AG04450 (cell line): Measurements from ENCODE around the gene PILRB. TPM values are rescaled to one million over a fixed set of nuclear protein-coding genes. Genes with fewer than 3 reads are reported as not detected.
"Not testable (repeated sequence)": the region's sequence is repeated elsewhere in the genome, so short reads cannot be mapped to it uniquely, and the experiment has no call there.

ENCODE experiments used
- CTCF ChIA-PET: fragments of 300-600, 350-600 bp; formaldehyde crosslinking; extraction: SDS; loops from one replicate; lab custom pipeline; 2022; ENCODE audit warnings: antibody characterized with exemption, inconsistent platforms; lab: Charles Lee
- POLR2A ChIA-PET: fragments of 350-600 bp; formaldehyde crosslinking; extraction: SDS; loops from one replicate; lab custom pipeline; 2021; ENCODE audit warnings: antibody characterized with exemption, inconsistent platforms; lab: Yijun Ruan, JAX
- DNase-seq: peaks from one replicate; pipeline ENCODE4 v3.0.0-alpha.2; 2011; ENCODE audit warnings: low read depth, low spot score
- H3K27ac ChIP-seq: one replicate; pipeline ENCODE4 v1.5.1; 2012; ENCODE audit warnings: low read depth, low read length, control low read depth
- H3K27me3 ChIP-seq: one replicate; pipeline ENCODE4 v1.6.0; 2012; ENCODE audit warnings: low read length; ENCODE audit not compliant: control insufficient read depth, insufficient read depth
- H3K4me3 ChIP-seq: 2 replicates; pipeline ENCODE4 v1.5.1; 2011; ENCODE audit warnings: mild to moderate bottlenecking, low read depth, low read length, control low read depth
- H3K9me3 ChIP-seq: 2 replicates; pipeline ENCODE4 v1.5.1; 2012; ENCODE audit warnings: low read length; ENCODE audit not compliant: control insufficient read depth, insufficient read depth
- polyA plus RNA-seq: library from polyadenylated mRNA; depleted of rRNA; stranded (reverse); fragments of >200 nt; gene quantifications from 2 replicates; pipeline ENCODE4 v1.2.3, GENCODE V29; 2011
- TF ChIP-seq, protein P1 (sequence below): IDR thresholded peaks from 2 replicates; pipeline ENCODE4 v1.5.1; 2011; ENCODE audit warnings: low read depth, low read length, control low read depth, inconsistent platforms

The PILRB gene
- polyA plus RNA-seq, 1 experiment, result 6.6 TPM

DNA sequence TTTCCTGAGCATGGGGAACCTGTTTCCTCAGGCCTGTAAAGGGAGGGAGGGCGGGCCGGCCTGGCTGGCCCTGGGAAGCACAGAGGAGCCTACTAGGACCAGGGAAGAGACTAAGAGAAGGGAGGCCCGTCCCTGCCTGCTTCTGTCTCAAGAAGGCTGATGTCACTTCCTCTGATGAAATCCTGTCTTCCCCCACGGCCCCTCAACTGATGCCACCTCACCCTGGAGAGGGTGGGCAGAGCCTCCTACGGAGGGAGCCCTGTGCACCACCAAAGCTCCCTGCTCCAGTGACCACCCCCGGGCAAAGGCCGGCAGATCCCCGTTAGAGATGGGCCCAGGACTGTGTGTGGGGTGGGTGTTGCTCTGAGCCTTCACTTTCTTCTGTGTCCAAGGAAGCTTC lies 14.3 kb downstream of the PILRB start:
- CTCF ChIA-PET, result no interaction called here
- TF ChIP-seq, protein P1, sequence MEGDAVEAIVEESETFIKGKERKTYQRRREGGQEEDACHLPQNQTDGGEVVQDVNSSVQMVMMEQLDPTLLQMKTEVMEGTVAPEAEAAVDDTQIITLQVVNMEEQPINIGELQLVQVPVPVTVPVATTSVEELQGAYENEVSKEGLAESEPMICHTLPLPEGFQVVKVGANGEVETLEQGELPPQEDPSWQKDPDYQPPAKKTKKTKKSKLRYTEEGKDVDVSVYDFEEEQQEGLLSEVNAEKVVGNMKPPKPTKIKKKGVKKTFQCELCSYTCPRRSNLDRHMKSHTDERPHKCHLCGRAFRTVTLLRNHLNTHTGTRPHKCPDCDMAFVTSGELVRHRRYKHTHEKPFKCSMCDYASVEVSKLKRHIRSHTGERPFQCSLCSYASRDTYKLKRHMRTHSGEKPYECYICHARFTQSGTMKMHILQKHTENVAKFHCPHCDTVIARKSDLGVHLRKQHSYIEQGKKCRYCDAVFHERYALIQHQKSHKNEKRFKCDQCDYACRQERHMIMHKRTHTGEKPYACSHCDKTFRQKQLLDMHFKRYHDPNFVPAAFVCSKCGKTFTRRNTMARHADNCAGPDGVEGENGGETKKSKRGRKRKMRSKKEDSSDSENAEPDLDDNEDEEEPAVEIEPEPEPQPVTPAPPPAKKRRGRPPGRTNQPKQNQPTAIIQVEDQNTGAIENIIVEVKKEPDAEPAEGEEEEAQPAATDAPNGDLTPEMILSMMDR, result no peak
- Histone ChIP-seq H3K4me3 (no peak overlapping the region), H3K27ac (no peak overlapping the region), H3K27me3 (no peaks in the 10 kb centered on the region), H3K9me3 (no peaks in the 10 kb centered on the region)
- POLR2A ChIA-PET, result no interaction called here
- DNase-seq, result peak; percentile 15

- TF ChIP-seq, protein P1, result no peak
- CTCF ChIA-PET, result no interaction called here
- Histone ChIP-seq H3K4me3 (no peak overlapping the region), H3K9me3 (no peaks in the 10 kb centered on the region), H3K27ac (no peak overlapping the region), H3K27me3 (no peaks in the 10 kb centered on the region)
- POLR2A ChIA-PET, result no interaction called here
- no peak for DNase-seq
Observed at GRCh38 chr7:100372694-100373093, 14.8 kb downstream of the PILRB start.

GRCh38 chr7:100373261-100373831 lies 15.4 kb downstream of the PILRB start, which contains the start of gene PILRA:
TSS of gene PILRA (plus strand) at chr7:100373487. CDS start at chr7:100373657, 170 bp downstream.
- POLR2A ChIA-PET, result no interaction called here
- no peaks in the 10 kb centered on the region for H3K27me3 ChIP-seq
- CTCF ChIA-PET, result no interaction called here
- no peak within 1 kb of the TSS for H3K27ac ChIP-seq
- DNase-seq, result no peak
- TF ChIP-seq, protein P1, result no peak
- no peak within 1 kb of the TSS for H3K4me3 ChIP-seq
- H3K9me3 ChIP-seq, result no peaks in the 10 kb centered on the region

GRCh38 chr7:100373870-100374598 lies 16.1 kb downstream of the PILRB start:
- POLR2A ChIA-PET, result interaction anchor here (0.6 to 0.7 kb wide), 2 partner anchors 43 to 105 kb away, joined by 3 to 8 read pairs; partner anchors contain the start of gene TSC22D4
- H3K4me3 ChIP-seq, H3K27me3 ChIP-seq, H3K27ac ChIP-seq, CTCF ChIA-PET, DNase-seq, H3K9me3 ChIP-seq: not testable (repeated sequence)

DNA sequence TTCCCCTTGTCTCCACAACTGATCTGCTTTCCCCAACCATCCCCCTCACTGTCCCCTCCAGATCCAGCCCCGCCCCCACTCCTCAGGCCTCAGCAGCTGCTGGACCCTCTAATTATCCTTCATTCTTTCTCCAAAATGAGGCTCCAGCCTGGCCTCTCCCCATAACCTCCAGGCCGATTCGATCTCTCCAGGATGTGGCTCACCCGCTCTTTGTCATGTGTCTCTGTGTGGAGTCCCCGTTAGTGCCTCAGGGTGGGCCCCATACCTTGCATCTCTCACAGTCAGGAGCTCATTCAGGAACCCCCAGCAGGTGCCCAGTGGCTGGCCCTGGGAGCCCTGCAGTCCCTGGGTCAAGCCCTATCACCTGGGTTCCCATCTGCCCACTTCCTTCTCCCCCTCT lies 16.7 kb downstream of the PILRB start:
- Histone ChIP-seq H3K9me3 (no peaks in the 10 kb centered on the region), H3K27ac (no peak overlapping the region), H3K4me3 (no peak overlapping the region), H3K27me3 (no peaks in the 10 kb centered on the region)
- POLR2A ChIA-PET, result interaction anchor here (0.7 kb wide), 1 partner anchor 105 kb away, joined by 8 read pairs; the partner anchor contains the start of gene TSC22D4
- no peak for DNase-seq
- CTCF ChIA-PET, result no interaction called here
- TF ChIP-seq, protein P1, result no peak
